D341Med (cell line): Measurements from ENCODE around the gene ALDH5A1.

ENCODE experiments used
- DNase-seq: peaks from one replicate; pipeline ENCODE4 v3.0.0; 2012; ENCODE audit warnings: low spot score

ALDH5A1 gene

GRCh38 chr6:24524805-24525204 is 30.0 kb downstream of the ALDH5A1 start:
- peak; percentile 54 for DNase-seq

GRCh38 chr6:24529985-24530384 is 35.2 kb downstream of the ALDH5A1 start:
- DNase-seq = no peak

- DNase-seq = no peak
Measured at GRCh38 chr6:24534329-24534728, 39.6 kb downstream of the ALDH5A1 start.

- no peak for DNase-seq
Measured at GRCh38 chr6:24535210-24535609, 40.4 kb downstream of the ALDH5A1 start.

GRCh38 chr6:24536466-24536865 is 41.7 kb downstream of the ALDH5A1 start:
- DNase-seq = no peak

- DNase-seq = no peak
Measured at GRCh38 chr6:24537082-24537699, 42.4 kb downstream of the ALDH5A1 start.

- DNase-seq = no peak
Measured at GRCh38 chr6:24537771-24538385, 43.1 kb downstream of the ALDH5A1 start.

GRCh38 chr6:24539416-24539815 is 44.6 kb downstream of the ALDH5A1 start:
- no peak for DNase-seq

GRCh38 chr6:24540197-24540596 is 45.4 kb downstream of the ALDH5A1 start:
- DNase-seq = no peak

- no peak for DNase-seq
Measured at GRCh38 chr6:24543683-24544082, 48.9 kb downstream of the ALDH5A1 start.

- DNase-seq = no peak
Measured at GRCh38 chr6:24545183-24545582, 50.4 kb downstream of the ALDH5A1 start.

GRCh38 chr6:24545691-24546090 is 50.9 kb downstream of the ALDH5A1 start:
- DNase-seq = no peak

GRCh38 chr6:24546439-24546838 is 51.7 kb downstream of the ALDH5A1 start:
- DNase-seq = no peak

- no peak for DNase-seq
Measured at GRCh38 chr6:24547243-24547642, 52.5 kb downstream of the ALDH5A1 start.

- DNase-seq = no peak
Measured at GRCh38 chr6:24549158-24549557, 54.4 kb downstream of the ALDH5A1 start.

GRCh38 chr6:24549674-24550353 is 55.0 kb downstream of the ALDH5A1 start:
- no peak for DNase-seq

GRCh38 chr6:24551139-24551538 is 56.4 kb downstream of the ALDH5A1 start:
- DNase-seq = no peak

GRCh38 chr6:24554474-24554873 is 59.7 kb downstream of the ALDH5A1 start:
- DNase-seq = no peak

GRCh38 chr6:24558516-24558915 is 63.7 kb downstream of the ALDH5A1 start:
- no peak for DNase-seq

GRCh38 chr6:24564081-24564480 is 69.3 kb downstream of the ALDH5A1 start:
- DNase-seq = no peak

GRCh38 chr6:24565196-24565595 is 70.4 kb downstream of the ALDH5A1 start:
- DNase-seq = no peak

- no peak for DNase-seq
Measured at GRCh38 chr6:24566020-24566767, 71.4 kb downstream of the ALDH5A1 start.

GRCh38 chr6:24568683-24569082 is 73.9 kb downstream of the ALDH5A1 start:
- DNase-seq = no peak
